Measurements from ENCODE around the gene ZNF593. TPM values are rescaled to one million over a fixed set of nuclear protein-coding genes. Genes with fewer than 3 reads are reported as not detected.

ZNF593 gene
- total RNA-seq, 2 experiments from 2014 or later, result 40.9 to 41.1 TPM

- Mint-ChIP-seq H3K27me3 (no peaks in the 10 kb centered on the region), H3K4me3 (no peak overlapping the region), H3K9me3 (no peaks in the 10 kb centered on the region), H3K27ac (no peak overlapping the region), H3K36me3 (ENCODE audit: low read depth) (no peaks in the 10 kb centered on the region), H3K4me1 (ENCODE audit: low read depth) (no peaks in the 10 kb centered on the region)
- ChIA-PET POLR2A (no interaction called here), CTCF (interaction anchor here (1.1 to 2.5 kb wide), 2 partner anchors 52 to 54 kb away, joined by 3 to 8 read pairs; partner anchors contain the start of gene CEP85)
- intact Hi-C loops (cut with micrococcal nuclease), result no loop called here
- TF ChIP-seq CTCF (IDR thresholded peaks at IDR 0.05), result no peak
- ATAC-seq, result peak; percentile 77
- DNase-seq, result no peak
Measured at GRCh38 chr1:26181586-26182382, 12.1 kb downstream of the ZNF593 start.

- H3K27me3 Mint-ChIP-seq, result no peaks in the 10 kb centered on the region
Measured at GRCh38 chr1:26182383-26182696, 12.6 kb downstream of the ZNF593 start.

GRCh38 chr1:26184086-26184485 lies 14.4 kb downstream of the ZNF593 start:
- no peaks in the 10 kb centered on the region for H3K9me3 Mint-ChIP-seq
- CTCF ChIA-PET, result no interaction called here
- H3K4me1 Mint-ChIP-seq (ENCODE audit: low read depth), result no peaks in the 10 kb centered on the region
- ATAC-seq (no peak), DNase-seq (no peak)
- H3K36me3 Mint-ChIP-seq (ENCODE audit: low read depth), result no peaks in the 10 kb centered on the region
- no peak overlapping the region for H3K27ac Mint-ChIP-seq
- no peak overlapping the region for H3K4me3 Mint-ChIP-seq
- no peak for TF ChIP-seq CTCF (IDR thresholded peaks at IDR 0.05)
- intact Hi-C loops (cut with micrococcal nuclease), result no loop called here
- POLR2A ChIA-PET, result no interaction called here
- H3K27me3 Mint-ChIP-seq, result no peaks in the 10 kb centered on the region

More at GRCh38 chr1:26182383-26182696, 12.6 kb downstream of the ZNF593 start:
- intact Hi-C loops (cut with micrococcal nuclease), result no loop called here
- DNase-seq (no peak), ATAC-seq (no peak)
- no peak for TF ChIP-seq CTCF (IDR thresholded peaks at IDR 0.05)
- ChIA-PET POLR2A (no interaction called here), CTCF (interaction anchor here (1.1 to 2.5 kb wide), 2 partner anchors 52 to 53 kb away, joined by 3 to 8 read pairs; partner anchors contain the start of gene CEP85)
- H3K9me3 Mint-ChIP-seq, result no peaks in the 10 kb centered on the region
- no peak overlapping the region for H3K4me3 Mint-ChIP-seq
- no peaks in the 10 kb centered on the region for H3K4me1 Mint-ChIP-seq (ENCODE audit: low read depth)
- no peak overlapping the region for H3K27ac Mint-ChIP-seq
- no peaks in the 10 kb centered on the region for H3K36me3 Mint-ChIP-seq (ENCODE audit: low read depth)

- Mint-ChIP-seq H3K4me1 (ENCODE audit: low read depth) (no peaks in the 10 kb centered on the region), H3K4me3 (no peak overlapping the region), H3K36me3 (ENCODE audit: low read depth) (no peaks in the 10 kb centered on the region), H3K27me3 (no peaks in the 10 kb centered on the region), H3K9me3 (no peaks in the 10 kb centered on the region), H3K27ac (no peak overlapping the region)
- no peak for DNase-seq
- intact Hi-C loops (cut with micrococcal nuclease), result no loop called here
- ChIA-PET CTCF (no interaction called here), POLR2A (no interaction called here)
- ATAC-seq, result no peak
- TF ChIP-seq CTCF (IDR thresholded peaks at IDR 0.05), result no peak
Measured at GRCh38 chr1:26184883-26185282, 15.2 kb downstream of the ZNF593 start.

- CTCF ChIA-PET, result interaction anchor here (1.6 to 1.9 kb wide), 2 partner anchors 18 to 46 kb away, joined by 5 to 6 read pairs; partner anchors contain the start of genes CEP85 and ZNF593
- DNase-seq, result no peak
- Mint-ChIP-seq H3K9me3 (no peaks in the 10 kb centered on the region), H3K4me3 (no peak overlapping the region), H3K27ac (no peak overlapping the region), H3K4me1 (ENCODE audit: low read depth) (peaks cover 6% of the 10 kb centered on the region), H3K27me3 (no peaks in the 10 kb centered on the region), H3K36me3 (ENCODE audit: low read depth) (no peaks in the 10 kb centered on the region)
- ATAC-seq, result no peak
- TF ChIP-seq CTCF (IDR thresholded peaks at IDR 0.05), result no peak
- intact Hi-C loops (cut with micrococcal nuclease), result no loop called here
- POLR2A ChIA-PET, result no interaction called here
Measured at GRCh38 chr1:26187882-26188281, 18.2 kb downstream of the ZNF593 start.

All from activated CD8-positive, alpha-beta T cell treated with anti-CD3 and anti-CD28 coated beads for 36 hours (primary cell).